Spleen (tissue), 11 donors: ENCODE results near the gene ZNF292. TPM values are rescaled to one million over a fixed set of nuclear protein-coding genes. Genes with fewer than 3 reads are reported as not detected.

ENCODE experiments used
- DNase-seq: peaks from one replicate; pipeline ENCODE4 v3.0.0-alpha.2; 2020
- H3K27ac ChIP-seq, 8 donors: fragments of 200-600 bp; sonication (generic) in 7 of 8; 1 replicate in 4 of 8; 2 replicates in 4 of 8; pipeline versions ENCODE4 v1.5.0 to v1.8.0; 2016 to 2021; ENCODE audit warnings: inconsistent platforms in 4 of 8, mild to moderate bottlenecking in 4 of 8, moderate library complexity in 1 of 8
- H3K27me3 ChIP-seq, 7 donors: fragments of 200-600 bp; sonication (generic) in 6 of 7; replicated peaks in 1 of 7; 1 replicate in 4 of 7; 2 replicates in 3 of 7; pipeline versions ENCODE4 v1.5.0 to v1.8.0; 2016 to 2021; ENCODE audit warnings: inconsistent platforms in 3 of 7, mild to moderate bottlenecking in 1 of 7
- H3K36me3 ChIP-seq, 6 donors: fragments of 200-600 bp; sonication (generic) in 5 of 6; 1 replicate in 4 of 6; 2 replicates in 2 of 6; pipeline versions ENCODE4 v1.5.0 to v1.8.0; 2016 to 2021; ENCODE audit warnings: inconsistent platforms in 2 of 6
- H3K4me1 ChIP-seq, 6 donors: fragments of 200-600 bp; sonication (generic) in 5 of 6; 1 replicate in 3 of 6; 2 replicates in 3 of 6; pipeline versions ENCODE4 v1.5.0 to v1.8.0; 2016 to 2021; ENCODE audit warnings: inconsistent platforms in 3 of 6
- H3K4me3 ChIP-seq, 8 donors: fragments of 200-600 bp; sonication (generic) in 7 of 8; 1 replicate in 4 of 8; 2 replicates in 4 of 8; pipeline versions ENCODE4 v1.5.0 to v1.8.0; 2016 to 2021; ENCODE audit warnings: inconsistent platforms in 4 of 8, mild to moderate bottlenecking in 4 of 8, moderate library complexity in 2 of 8
- H3K9me3 ChIP-seq, 8 donors: fragments of 200-600 bp; sonication (generic) in 7 of 8; 1 replicate in 4 of 8; 2 replicates in 4 of 8; pipeline versions ENCODE4 v1.5.0 to v1.8.0; 2016 to 2021; ENCODE audit warnings: inconsistent platforms in 4 of 8
- POLR2A ChIP-seq, 3 donors: fragments of 450-650 bp; IDR thresholded peaks; one replicate each; pipeline ENCODE4 v1.5.1; 2017; ENCODE audit warnings: antibody characterized with exemption in 3 of 3, mild to moderate bottlenecking in 1 of 3
- POLR2AphosphoS5 ChIP-seq, 3 donors: sonication (generic); formaldehyde crosslinking; IDR thresholded peaks; one replicate each; pipeline ENCODE4 v1.5.1; 2017; ENCODE audit warnings: antibody characterized with exemption in 3 of 3
- WGBS, 5 donors: extraction: QIAGEN DNeasy Blood & Tissue Kit in 3 of 5; methylation state at CpG; one replicate each; pipeline versions ENCODE4 v1.1.5 to v1.1.7; 2013 to 2018; 5-methylcytosine and 5-hydroxymethylcytosine counted together
- intact Hi-C: fragments of 100-400 bp; cut with DNase I; formaldehyde crosslinking; loops from one replicate; pipeline ENCODE4 v1.15.0; 2023; ENCODE audit warnings: low total_unique reads
- polyA plus RNA-seq, 3 donors: library from polyadenylated mRNA; stranded (reverse); fragments of 200-250 nt; gene quantifications; one replicate each; pipeline ENCODE4 v1.2.1, GENCODE V29; 2013
- total RNA-seq, 7 donors: library from RNA; depleted of rRNA in 3 of 7; stranded (reverse); fragments of >200 nt in 3 of 7; fragmentation: NEBNext Ultra II Directional in 4 of 7; extraction: Animal tissue kit (Norgen Biotek cat#: 25700) in 4 of 7; gene quantifications; one replicate each; pipeline versions ENCODE4 v1.1.0 to v1.2.1, GENCODE V29; 2016 to 2021
- TF ChIP-seq, protein P1 (sequence below), 11 experiments: fragments of 200-600 bp in 7 of 11; fragments of 450-650 bp in 4 of 11; sonication (generic) in 4 of 11; IDR thresholded peaks in 8 of 11; conservative IDR thresholded peaks in 3 of 11; 1 replicate in 7 of 11; 2 replicates in 4 of 11; pipeline versions ENCODE4 v1.4.0 to v1.8.0; 2016 to 2021; ENCODE audit warnings: antibody characterized with exemption in 11 of 11, inconsistent platforms in 4 of 11, mild to moderate bottlenecking in 1 of 11
- donor health status: healthy with polysubstance abuse.
- donor health status: DM: no; HTN: no; CAD: no; lungs with moderate emphysema.
- donor health status: DM: no; HTN: no; CAD: no.
- donor health status: Bipolar disorder and iron deficiency.
- donor health status: healthy.
- donor health status: DM: no; HTN: no; CAD: no.
- donor health status: DM: yes; HTN: yes; CAD: no.

Gene ZNF292
- total and polyA plus RNA-seq, 10 donors: 5.1 to 76.2 (median 50.2) TPM

DNA sequence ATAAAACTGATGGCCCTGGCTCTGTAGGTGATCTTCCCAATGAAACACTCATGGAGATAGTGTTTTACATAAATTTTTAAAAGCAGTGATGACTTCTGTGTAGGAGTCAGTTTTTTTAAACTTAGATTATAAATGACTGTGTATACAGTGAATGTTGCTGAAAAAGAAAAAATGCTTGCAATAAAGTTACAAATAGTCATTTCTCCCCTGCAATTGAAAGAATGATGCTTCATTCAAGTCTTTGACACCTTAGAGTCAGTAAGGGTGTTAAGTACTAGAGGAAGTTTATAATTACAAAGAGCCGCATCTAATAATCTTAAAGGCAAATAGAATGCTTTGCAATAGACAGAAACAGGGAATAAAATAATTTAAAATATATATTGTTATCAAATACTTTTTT is 27.6 kb downstream of the ZNF292 start:
- Histone ChIP-seq H3K4me1 (peaks cover 0 to 80% (median 31%) of the 10 kb centered on the region in 6 donors), H3K36me3 (peaks cover 0 to 41% (median 0%) of the 10 kb centered on the region in 6 donors), H3K4me3 (no peak overlapping the region), H3K9me3 (no peaks in the 10 kb centered on the region), H3K27ac (no peak overlapping the region), H3K27me3 (no peaks in the 10 kb centered on the region)
- no peak for DNase-seq
- WGBS, 5 donors: 70 to 83% (median 80%) methylated on average over 1 of the region's 1 CpG
- TF ChIP-seq, protein P1, sequence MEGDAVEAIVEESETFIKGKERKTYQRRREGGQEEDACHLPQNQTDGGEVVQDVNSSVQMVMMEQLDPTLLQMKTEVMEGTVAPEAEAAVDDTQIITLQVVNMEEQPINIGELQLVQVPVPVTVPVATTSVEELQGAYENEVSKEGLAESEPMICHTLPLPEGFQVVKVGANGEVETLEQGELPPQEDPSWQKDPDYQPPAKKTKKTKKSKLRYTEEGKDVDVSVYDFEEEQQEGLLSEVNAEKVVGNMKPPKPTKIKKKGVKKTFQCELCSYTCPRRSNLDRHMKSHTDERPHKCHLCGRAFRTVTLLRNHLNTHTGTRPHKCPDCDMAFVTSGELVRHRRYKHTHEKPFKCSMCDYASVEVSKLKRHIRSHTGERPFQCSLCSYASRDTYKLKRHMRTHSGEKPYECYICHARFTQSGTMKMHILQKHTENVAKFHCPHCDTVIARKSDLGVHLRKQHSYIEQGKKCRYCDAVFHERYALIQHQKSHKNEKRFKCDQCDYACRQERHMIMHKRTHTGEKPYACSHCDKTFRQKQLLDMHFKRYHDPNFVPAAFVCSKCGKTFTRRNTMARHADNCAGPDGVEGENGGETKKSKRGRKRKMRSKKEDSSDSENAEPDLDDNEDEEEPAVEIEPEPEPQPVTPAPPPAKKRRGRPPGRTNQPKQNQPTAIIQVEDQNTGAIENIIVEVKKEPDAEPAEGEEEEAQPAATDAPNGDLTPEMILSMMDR (IDR thresholded peaks at IDR 0.05 in 8 of 11, conservative IDR thresholded peaks at IDR 0.05 in 3 of 11): no peak
- TF ChIP-seq POLR2AphosphoS5 (IDR thresholded peaks at IDR 0.05) (no peak), POLR2A (IDR thresholded peaks at IDR 0.05) (no peak)
- intact Hi-C loops: no loop called here

DNA sequence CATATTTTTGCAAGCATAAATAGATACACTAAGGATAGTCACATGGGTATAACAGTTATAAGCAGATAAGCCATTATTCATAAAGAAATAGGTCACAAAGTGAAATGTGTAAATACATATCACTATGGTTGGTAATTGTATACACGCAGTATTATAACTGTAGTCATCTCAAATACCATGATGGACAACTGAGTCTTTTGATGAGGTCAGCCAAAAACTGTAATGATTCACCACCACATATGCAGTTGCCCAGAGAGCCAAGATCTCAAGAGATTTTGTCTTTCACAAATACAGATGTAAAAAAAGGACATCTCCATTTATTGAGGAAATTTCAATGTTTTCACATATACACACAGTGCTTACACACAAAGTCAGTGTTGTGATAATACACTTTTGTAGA is 28.3 kb downstream of the ZNF292 start:
- intact Hi-C loops: no loop called here
- no peaks in the 10 kb centered on the region for H3K27me3 ChIP-seq
- H3K4me1 ChIP-seq: peaks cover 0 to 79% (median 30%) of the 10 kb centered on the region in 6 donors
- 82 to 90% (median 89%) methylated on average over 1 of the region's 1 CpG for WGBS, 5 donors
- no peak overlapping the region for H3K27ac ChIP-seq
- TF ChIP-seq POLR2A (IDR thresholded peaks at IDR 0.05) (no peak), POLR2AphosphoS5 (IDR thresholded peaks at IDR 0.05) (no peak)
- TF ChIP-seq, protein P1 (IDR thresholded peaks at IDR 0.05 in 8 of 11, conservative IDR thresholded peaks at IDR 0.05 in 3 of 11): no peak
- H3K36me3 ChIP-seq: peaks cover 0 to 41% (median 0%) of the 10 kb centered on the region in 6 donors
- DNase-seq: no peak
- H3K9me3 ChIP-seq: no peaks in the 10 kb centered on the region
- no peak overlapping the region for H3K4me3 ChIP-seq

DNA sequence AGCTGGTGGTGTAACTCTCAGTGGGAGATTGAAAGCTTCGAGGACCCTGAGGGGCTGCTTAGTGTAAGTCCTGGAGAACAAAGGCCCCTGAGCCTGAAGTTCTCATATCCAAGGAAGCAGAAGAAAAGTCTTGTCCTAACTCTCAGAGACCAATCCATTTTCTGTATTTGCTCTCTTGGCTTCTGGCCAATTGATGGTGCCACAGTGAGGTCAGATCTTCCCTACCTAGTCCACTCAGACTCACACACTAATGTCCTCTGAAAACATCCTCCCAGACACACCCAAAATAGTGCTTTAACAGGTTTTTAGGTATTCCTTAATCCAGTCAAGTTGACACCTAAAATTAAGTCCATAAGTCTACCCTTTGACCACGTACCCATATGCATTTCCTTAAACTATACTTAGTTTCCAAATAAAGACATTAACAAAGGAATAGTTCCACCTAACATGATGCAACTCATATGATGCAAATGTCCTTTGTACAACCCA is 29.4 kb downstream of the ZNF292 start:
- TF ChIP-seq, protein P1 (IDR thresholded peaks at IDR 0.05 in 8 of 11, conservative IDR thresholded peaks at IDR 0.05 in 3 of 11): no peak
- TF ChIP-seq POLR2A (IDR thresholded peaks at IDR 0.05): no peak
- no peak for TF ChIP-seq POLR2AphosphoS5 (IDR thresholded peaks at IDR 0.05)
- peaks cover 0 to 41% (median 0%) of the 10 kb centered on the region in 6 donors for H3K36me3 ChIP-seq
- intact Hi-C loops: no loop called here
- H3K4me1 ChIP-seq: peaks cover 0 to 81% (median 30%) of the 10 kb centered on the region in 6 donors
- no peak overlapping the region for H3K4me3 ChIP-seq
- H3K27ac ChIP-seq: no peak overlapping the region
- DNase-seq: no peak
- 70 to 93% (median 88%) methylated on average over 2 of the region's 2 CpGs for WGBS, 5 donors
- no peaks in the 10 kb centered on the region for H3K9me3 ChIP-seq
- H3K27me3 ChIP-seq: no peaks in the 10 kb centered on the region

DNA sequence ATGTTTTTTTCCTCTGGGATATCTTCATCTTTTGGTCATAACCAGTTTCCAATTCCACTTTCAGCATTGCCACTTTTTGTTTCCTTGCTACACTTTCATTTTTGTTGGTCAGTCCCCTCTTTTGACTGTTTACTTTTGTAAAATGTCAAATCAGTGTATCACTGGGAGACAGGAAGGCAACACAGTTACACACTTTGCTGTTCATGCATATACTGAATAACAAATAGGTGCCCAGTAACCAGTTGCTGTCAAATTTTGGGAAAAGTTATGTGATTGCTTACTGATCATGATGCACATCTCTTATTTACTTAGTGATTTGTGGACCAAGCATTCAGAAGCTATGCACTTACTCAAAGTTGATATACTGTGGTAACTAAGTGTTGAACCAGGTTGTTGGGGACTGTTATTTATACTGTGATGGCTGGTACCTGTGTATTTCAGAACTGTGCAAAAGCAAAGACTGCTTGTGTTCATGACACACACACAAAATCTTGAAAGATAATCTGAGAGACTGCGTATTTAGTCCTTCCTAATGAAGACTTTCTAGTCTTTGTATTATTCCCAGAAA is 41.0 kb downstream of the ZNF292 start:
- Histone ChIP-seq H3K27me3 (no peaks in the 10 kb centered on the region), H3K27ac (no peak overlapping the region), H3K9me3 (no peaks in the 10 kb centered on the region), H3K4me1 (peaks cover 0 to 63% (median 20%) of the 10 kb centered on the region in 6 donors), H3K4me3 (no peak overlapping the region), H3K36me3 (no peaks in the 10 kb centered on the region)
- no peak for DNase-seq
- intact Hi-C loops: loop anchor here (2.0 kb wide), 1 partner anchor 18 kb away; no protein-coding TSS in a partner anchor
- TF ChIP-seq POLR2A (IDR thresholded peaks at IDR 0.05) (no peak), POLR2AphosphoS5 (IDR thresholded peaks at IDR 0.05) (no peak)
- TF ChIP-seq, protein P1 (IDR thresholded peaks at IDR 0.05 in 8 of 11, conservative IDR thresholded peaks at IDR 0.05 in 3 of 11): no peak
- 94 to 100% (median 97%) methylated on average over 1 of the region's 1 CpG for WGBS, 5 donors
